Kidney capillary endothelial cell (primary cell): Measurements from ENCODE around the gene FSTL4.

ENCODE experiments used
- DNase-seq: peaks from one replicate; pipeline ENCODE4 v3.0.0-alpha.2; 2018; ENCODE audit warnings: low spot score

The FSTL4 gene

DNA sequence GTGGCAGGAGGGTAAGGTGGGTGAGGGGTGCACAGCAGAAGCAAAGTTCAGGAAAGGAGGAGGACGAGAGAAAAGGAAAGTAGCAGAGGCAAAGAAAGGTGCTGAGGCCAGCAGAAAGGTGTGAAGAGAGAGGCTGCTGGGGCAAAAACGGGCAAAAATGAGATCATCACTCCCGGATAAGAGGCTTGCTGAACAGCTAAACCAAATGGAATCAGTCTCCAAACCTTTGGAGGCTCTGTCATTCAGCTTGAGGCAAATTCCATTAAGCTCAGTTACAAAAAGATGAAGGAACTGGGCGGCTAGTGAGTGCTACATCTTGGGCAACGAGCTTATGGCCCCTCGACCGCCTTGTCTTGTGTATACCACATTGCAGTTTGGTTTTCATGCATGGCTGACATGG is 136.4 kb downstream of the FSTL4 start:
- DNase-seq: no peak

DNA sequence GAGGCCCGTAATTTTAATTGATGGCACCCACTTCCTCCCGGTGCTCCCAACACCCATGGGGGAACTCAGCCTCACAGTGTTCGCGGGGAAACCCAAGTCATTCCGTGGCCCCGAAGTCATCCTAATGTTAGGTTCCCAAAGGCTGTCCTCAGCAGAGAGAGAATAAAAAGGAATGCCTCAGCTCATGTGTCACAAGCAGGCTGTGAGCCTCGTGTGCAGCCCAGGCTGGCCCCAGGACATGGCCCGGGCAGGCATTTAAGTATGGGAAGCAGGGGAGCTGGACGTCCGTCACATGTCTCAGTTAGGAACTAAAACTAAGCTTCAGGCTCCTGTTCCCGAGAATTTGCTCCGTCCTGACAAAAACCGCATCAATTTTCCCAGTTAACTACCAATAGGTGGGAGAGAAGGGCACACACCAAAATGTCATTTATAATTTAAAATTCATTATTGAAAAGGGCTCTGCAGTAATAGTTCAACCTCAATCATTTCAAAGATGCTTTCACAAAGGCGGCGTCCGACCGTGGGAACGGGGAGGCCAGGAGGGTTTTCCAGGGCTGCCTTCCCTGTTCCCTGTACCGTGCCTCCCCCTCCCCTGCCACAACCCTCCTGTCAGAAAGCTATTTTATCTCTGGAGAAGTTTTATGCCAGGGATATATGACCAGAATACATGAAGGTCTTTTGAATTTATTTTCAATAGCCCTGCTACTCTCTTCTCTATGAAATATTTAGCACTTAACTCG is 137.3 kb downstream of the FSTL4 start:
- DNase-seq: no peak

GRCh38 chr5:133473291-133473690 is 139.1 kb downstream of the FSTL4 start:
- DNase-seq: no peak

DNA sequence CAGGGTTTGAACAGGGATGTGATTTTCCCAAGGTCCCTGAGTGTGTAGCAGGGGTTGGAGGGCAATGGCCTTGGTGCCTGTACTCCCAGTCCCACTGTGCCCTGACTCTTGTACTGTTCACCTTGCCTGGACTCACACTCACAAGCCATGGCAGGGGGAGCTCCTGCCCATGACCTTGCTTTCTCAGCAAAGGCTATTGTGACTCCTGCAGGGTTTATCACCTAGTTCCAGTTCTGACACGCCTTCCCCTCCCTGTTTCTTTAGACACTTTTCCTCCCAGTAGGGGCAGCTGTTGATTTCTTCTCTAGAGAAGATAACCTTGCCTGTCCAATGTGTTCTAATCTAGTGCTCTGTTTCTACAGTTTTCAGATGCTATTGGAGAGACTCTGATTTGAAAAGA is 139.5 kb downstream of the FSTL4 start:
- no peak for DNase-seq

- no peak for DNase-seq
Observed at GRCh38 chr5:133471699-133472098, 140.6 kb downstream of the FSTL4 start.

DNA sequence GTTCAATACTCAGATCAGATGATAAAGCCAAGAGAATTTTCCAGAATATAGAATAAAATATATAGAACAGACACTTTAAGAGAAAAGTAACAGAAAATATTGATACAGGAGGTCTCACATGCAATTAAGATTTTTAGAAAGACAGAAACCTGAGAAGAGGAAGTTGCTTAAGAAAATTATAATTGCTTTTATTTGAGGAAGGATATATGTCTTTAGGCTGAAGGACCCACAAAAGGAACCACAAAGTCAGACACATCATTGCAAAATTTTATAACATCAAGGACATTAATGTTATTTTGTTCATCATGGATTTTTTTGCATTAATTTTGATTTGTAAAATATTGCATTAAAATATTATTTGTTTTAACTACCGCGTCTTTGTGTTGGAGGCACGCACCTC is 141.5 kb downstream of the FSTL4 start:
- no peak for DNase-seq

- DNase-seq: no peak
Observed at GRCh38 chr5:133469846-133470245, 142.5 kb downstream of the FSTL4 start.

GRCh38 chr5:133469252-133469651 is 143.1 kb downstream of the FSTL4 start:
- no peak for DNase-seq

- DNase-seq: no peak
Observed at GRCh38 chr5:133468596-133468995, 143.7 kb downstream of the FSTL4 start.

GRCh38 chr5:133467826-133468463 is 144.4 kb downstream of the FSTL4 start:
- DNase-seq: no peak

DNA sequence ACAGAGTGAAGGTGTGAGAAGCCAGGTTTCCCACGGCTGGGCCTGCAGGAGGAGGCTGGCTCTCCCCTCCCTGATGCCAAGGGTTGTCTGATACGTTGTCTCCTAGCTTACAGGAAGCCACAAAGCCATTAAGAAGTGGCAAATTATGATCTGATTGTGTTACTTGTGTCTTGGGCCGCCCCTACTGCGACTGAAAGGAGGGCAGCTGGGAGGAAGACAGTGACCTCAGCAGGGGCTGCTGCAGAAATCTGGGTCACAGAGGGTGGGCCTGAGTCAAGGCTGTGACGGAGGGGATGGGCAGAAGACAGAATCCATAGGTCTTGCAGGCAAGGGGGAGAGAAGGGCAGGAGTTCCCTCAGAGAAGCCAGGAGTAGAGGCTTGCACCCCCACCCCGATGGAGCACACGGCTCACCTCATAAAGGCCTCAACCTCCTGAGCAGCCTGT is 145.0 kb downstream of the FSTL4 start:
- DNase-seq: no peak

DNA sequence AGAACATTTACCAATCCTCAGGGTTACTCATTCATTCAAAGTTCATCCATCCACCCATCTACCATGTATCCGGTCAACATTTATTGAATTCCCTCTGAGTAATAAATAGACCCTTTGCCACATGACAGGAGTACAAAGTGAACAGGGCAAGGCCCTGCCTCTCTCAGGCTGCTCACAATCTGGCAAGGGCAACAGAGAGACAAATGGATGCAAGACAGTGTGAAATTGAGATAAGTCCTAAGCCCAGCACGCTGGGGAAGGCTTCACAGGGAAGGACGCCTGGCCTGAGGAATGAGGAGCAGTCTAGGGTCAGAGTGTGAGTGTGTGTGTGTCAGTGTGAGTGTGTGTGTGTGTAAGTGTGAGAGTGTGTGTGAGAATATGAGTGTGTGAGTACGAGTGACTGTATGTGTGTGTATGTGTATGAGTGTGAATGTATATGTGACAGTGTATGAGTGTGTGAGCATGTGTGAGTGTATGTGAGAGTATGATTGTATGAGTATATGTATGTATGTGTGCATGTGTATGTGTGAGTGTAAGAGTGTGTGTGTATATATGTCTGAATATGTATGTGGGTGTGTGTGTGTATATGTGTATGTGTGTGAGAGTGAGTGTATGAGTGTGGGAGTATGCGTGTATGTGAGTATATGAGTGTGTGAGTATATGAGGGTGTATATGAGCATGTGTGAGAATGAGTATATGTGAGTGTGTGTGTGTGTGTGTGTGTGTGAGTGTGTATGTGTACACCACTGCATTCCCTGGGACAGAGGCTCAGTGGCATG is 145.6 kb downstream of the FSTL4 start:
- DNase-seq: no peak

GRCh38 chr5:133464013-133464412 is 148.3 kb downstream of the FSTL4 start:
- DNase-seq: no peak

- no peak for DNase-seq
Observed at GRCh38 chr5:133461796-133462516, 150.4 kb downstream of the FSTL4 start.

DNA sequence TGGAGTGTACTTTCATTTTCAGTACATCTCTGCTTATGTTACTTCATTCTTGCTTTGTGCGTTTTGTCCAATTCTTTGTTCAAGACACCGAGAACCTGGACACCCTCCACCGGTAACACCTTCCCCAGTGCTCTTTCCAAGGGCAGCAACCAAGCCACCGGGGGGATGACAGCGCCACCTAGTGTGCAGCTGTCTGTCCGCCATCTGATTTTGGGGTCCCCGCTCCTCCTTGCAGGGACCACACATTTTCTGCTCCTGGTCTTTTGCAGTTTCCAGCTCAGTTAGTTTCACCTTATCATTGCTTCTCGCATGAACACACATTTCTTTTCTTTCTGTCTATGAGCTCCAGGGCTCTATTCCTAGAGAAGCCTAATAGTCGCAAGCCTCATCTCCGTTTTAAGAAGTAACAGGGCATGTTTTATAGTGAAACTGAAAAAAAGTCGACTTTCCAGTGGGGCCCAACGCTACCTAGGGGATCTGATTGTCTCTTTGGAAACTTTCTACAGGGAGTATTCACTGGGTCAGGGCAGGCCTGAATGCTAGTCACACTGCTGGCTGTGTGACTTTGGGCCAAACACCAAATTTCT is 152.1 kb downstream of the FSTL4 start:
- DNase-seq: no peak

GRCh38 chr5:133459474-133460160 is 152.7 kb downstream of the FSTL4 start:
- DNase-seq: peak; percentile 61

GRCh38 chr5:133458435-133458834 is 153.9 kb downstream of the FSTL4 start:
- no peak for DNase-seq

DNA sequence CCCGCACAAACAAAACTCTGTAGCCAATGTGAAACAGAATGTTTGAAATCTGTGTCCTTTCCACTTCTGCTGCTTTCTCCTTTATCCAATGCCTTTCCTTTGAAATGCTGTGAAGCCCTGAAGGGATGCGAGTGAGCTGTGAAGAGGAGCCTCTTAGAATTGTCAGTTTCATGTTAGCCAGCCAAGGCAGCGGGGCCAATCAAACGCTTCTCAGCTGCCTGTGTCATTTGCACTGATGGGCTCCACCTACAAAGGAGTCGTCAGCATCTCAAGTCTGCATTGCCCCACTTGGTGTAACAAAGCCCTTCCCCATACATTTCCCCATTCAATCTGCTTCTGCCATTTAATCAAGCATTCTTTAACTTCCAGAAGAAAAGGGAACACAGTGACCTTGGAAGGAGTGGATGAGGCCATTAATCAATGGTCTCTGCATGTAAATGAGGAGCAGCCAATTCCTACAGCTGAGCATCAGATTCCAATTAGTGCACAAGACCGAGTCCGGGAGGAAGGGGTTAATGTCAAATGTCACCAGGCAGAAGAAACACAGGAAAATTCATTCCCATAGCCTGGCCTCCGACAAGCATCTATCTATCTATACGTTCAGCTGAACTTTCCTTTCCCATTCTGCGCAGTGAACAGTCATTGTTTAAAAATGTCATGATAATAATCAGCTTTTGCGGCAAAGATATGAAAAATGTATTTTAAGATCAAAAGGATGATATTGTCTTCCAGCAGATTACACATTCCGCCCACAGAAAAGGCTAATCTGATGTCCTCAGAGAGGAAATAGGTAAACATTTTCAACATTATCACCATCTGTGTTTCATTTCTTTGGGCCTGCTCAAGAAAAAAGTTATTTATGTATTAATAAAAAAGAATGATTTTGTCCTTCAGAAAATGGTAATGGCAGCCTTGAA is 154.6 kb downstream of the FSTL4 start:
- peak; percentile 12 for DNase-seq

DNA sequence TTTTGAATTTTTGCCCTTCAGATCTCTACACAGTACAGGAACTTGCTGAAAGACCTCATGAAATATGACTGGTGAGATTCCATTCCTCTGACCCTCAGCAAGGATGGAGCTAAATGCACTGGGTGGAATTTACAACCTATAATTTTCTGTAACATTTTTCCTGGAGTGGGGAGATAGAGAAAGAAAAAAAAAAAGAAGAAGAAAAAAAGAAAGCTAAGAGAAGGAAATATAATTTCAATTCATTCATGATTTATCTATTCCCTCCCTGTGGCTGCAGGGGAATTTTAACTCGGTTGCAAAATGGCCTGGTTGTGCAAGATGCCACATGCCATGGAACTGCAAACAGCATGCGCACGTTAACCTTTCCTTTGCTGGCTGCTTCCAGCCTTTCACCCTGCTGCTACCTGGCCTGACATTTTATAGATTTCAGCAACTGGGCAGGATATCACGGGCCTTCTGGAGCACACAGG is 155.4 kb downstream of the FSTL4 start:
- DNase-seq: no peak

- DNase-seq: no peak
Observed at GRCh38 chr5:133455676-133456075, 156.7 kb downstream of the FSTL4 start.
